GM12875 (cell line): ENCODE results near the gene NLRP12.
A peak's percentile ranks its signal among the peaks of the same experiment; 100 is the strongest.
"Not testable (repeated sequence)": the region's sequence is repeated elsewhere in the genome, so short reads cannot be mapped to it uniquely, and the experiment has no call there.

Source experiments
- H3K4me3 ChIP-seq: one replicate; pipeline ENCODE4 v1.5.1; 2011; ENCODE audit warnings: low read depth, low read length, control low read depth
- TF ChIP-seq, protein P1 (sequence below): IDR thresholded peaks from 2 replicates; pipeline ENCODE4 v1.5.1; 2011; ENCODE audit warnings: low read depth, mild to moderate bottlenecking, control low read depth, inconsistent platforms, low read length, moderate library complexity, borderline replicate concordance; ENCODE audit not compliant: insufficient read depth

The NLRP12 gene

GRCh38 chr19:53772943-53773342 is 51.2 kb downstream of the NLRP12 start:
- TF ChIP-seq, protein P1, sequence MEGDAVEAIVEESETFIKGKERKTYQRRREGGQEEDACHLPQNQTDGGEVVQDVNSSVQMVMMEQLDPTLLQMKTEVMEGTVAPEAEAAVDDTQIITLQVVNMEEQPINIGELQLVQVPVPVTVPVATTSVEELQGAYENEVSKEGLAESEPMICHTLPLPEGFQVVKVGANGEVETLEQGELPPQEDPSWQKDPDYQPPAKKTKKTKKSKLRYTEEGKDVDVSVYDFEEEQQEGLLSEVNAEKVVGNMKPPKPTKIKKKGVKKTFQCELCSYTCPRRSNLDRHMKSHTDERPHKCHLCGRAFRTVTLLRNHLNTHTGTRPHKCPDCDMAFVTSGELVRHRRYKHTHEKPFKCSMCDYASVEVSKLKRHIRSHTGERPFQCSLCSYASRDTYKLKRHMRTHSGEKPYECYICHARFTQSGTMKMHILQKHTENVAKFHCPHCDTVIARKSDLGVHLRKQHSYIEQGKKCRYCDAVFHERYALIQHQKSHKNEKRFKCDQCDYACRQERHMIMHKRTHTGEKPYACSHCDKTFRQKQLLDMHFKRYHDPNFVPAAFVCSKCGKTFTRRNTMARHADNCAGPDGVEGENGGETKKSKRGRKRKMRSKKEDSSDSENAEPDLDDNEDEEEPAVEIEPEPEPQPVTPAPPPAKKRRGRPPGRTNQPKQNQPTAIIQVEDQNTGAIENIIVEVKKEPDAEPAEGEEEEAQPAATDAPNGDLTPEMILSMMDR = 0 out of 2 replicates have a peak, but pooled peaks have one; percentile 37
- no peak overlapping the region for H3K4me3 ChIP-seq

DNA sequence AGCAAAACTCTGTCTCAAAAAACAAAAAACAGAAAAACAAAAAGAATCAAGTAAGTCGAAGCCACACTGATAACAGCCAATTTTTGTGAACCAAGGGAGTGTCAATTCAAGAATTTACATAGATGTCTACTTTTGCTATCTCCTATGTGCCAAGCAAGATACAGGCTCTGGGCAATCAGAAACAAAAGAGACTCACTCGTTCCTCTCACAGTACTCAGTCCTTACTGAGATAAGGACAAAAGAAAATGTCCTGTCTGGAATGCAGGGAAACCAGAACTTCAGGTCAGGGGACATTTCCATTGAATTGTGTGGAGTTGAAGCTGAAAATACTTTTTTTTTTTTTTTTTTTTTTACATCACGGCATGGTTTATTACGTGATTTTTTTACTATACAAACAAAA is 53.0 kb downstream of the NLRP12 start:
- no peak overlapping the region for H3K4me3 ChIP-seq
- TF ChIP-seq, protein P1 = no peak

- not testable (repeated sequence) for H3K4me3 ChIP-seq
Observed at GRCh38 chr19:53769696-53770309, 54.3 kb downstream of the NLRP12 start.

GRCh38 chr19:53768401-53768800 is 55.7 kb downstream of the NLRP12 start:
- TF ChIP-seq, protein P1 = no peak
- no peak overlapping the region for H3K4me3 ChIP-seq

GRCh38 chr19:53758991-53759390 is 65.1 kb downstream of the NLRP12 start:
- H3K4me3 ChIP-seq = not testable (repeated sequence)
